ENCODE results near the gene TRIM65. TPM values are rescaled to one million over a fixed set of nuclear protein-coding genes. Genes with fewer than 3 reads are reported as not detected.

Gene TRIM65
- total and polyA plus RNA-seq, 2 of the 13 experiments (the other 11 are each of a cell fraction or from before 2014, with no cell fraction given): 10.3 to 22.4 TPM

DNA sequence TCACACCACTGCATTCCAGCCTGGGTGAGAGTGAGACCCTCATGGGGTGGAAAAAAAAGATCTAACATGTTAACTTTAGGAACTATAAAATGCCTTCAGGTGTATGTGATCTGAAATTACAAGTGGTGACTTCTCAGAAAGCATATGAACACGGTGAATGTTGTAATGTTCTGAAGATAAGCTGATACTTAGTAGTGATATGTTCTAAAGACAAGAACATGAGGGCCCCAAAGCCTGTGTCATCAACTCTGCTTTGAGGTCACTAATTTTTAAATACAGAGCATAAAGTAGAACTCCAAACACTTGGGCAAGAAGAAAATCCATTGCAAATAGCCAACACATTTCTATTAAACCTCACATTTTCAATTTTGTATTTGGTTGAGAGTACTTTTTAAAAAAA, 46.7 kb upstream of the TRIM65 start:
- no peaks in the 10 kb centered on the region for H3K9me3 ChIP-seq (ENCODE audit: low read length)
- TSS peak; percentile 17 for BruUV-seq (replicated peaks)
- peaks cover 17 to 31% of the 10 kb centered on the region in 2 experiments for H3K36me3 ChIP-seq (replicated peaks in 1 of 2; ENCODE audit: control insufficient read depth in 1 of 2, insufficient read depth in 2 of 2, low read length in 2 of 2)
- intact Hi-C loops (cut with micrococcal nuclease; ENCODE audit: unreplicated experiment): loop anchor here (5.0 kb wide), 1 partner anchor 54 kb away; no protein-coding TSS in a partner anchor
- 95% methylated on average over 1 of the region's 1 CpG for WGBS (ENCODE audit: low lambda C conversion rate)
- no peak overlapping the region for H3K27ac ChIP-seq (ENCODE audit: extremely low read length, insufficient read depth, low read length)
- H3K4me3 ChIP-seq (replicated peaks in 1 of 3; ENCODE audit: insufficient read depth in 1 of 3, low read depth in 2 of 3, low read length in 3 of 3): no peak overlapping the region
- ATAC-seq: no peak
- in situ Hi-C loops (cut with HindIII; ENCODE audit: extremely low pct_ligation_motif_present, low pct_unique_long_range_greater_than_20kb): no loop called here
- H3K4me1 ChIP-seq (ENCODE audit: insufficient read depth, low read length): peaks cover 21% of the 10 kb centered on the region
- no peak overlapping the region for H3K4me2 ChIP-seq (ENCODE audit: low read depth, low read length)
- no peak overlapping the region for H2AFZ ChIP-seq (ENCODE audit: low read length)
- H3K27me3 ChIP-seq (ENCODE audit: control insufficient read depth in 1 of 2, insufficient read depth in 2 of 2, low read length in 2 of 2): no peaks in the 10 kb centered on the region; a peak in 1 of 5 replicates
- ChIA-PET CTCF (ENCODE audit: low intra/inter-chr PET ratio, low total read pairs) (no interaction called here), POLR2A (interaction anchor here (0.7 to 2.1 kb wide), 2 partner anchors 38 to 47 kb away, joined by 3 to 4 read pairs; partner anchors contain the start of genes MRPL38 and TRIM65)
- no peak for DNase-seq (ENCODE audit: low spot score)
- no peak for FAIRE-seq
- TF ChIP-seq NR2F1 (CRISPR knock-in tag; IDR thresholded peaks at IDR 0.05) (no peak), SUZ12 (IDR thresholded peaks at IDR 0.05; ENCODE audit: low read depth, low read length) (no peak), ZNF563 (CRISPR knock-in tag; IDR thresholded peaks at IDR 0.05) (no peak), HHEX (CRISPR knock-in tag; IDR thresholded peaks at IDR 0.05) (no peak), ZNF333 (CRISPR knock-in tag; IDR thresholded peaks at IDR 0.05; ENCODE audit: borderline replicate concordance) (no peak), SSRP1 (CRISPR knock-in tag; IDR thresholded peaks at IDR 0.05) (no peak), ZC3H13 (CRISPR knock-in tag; IDR thresholded peaks at IDR 0.05) (no peak), CC2D1A (CRISPR knock-in tag; IDR thresholded peaks at IDR 0.05) (no peak)
- TF ChIP-seq, protein P1, sequence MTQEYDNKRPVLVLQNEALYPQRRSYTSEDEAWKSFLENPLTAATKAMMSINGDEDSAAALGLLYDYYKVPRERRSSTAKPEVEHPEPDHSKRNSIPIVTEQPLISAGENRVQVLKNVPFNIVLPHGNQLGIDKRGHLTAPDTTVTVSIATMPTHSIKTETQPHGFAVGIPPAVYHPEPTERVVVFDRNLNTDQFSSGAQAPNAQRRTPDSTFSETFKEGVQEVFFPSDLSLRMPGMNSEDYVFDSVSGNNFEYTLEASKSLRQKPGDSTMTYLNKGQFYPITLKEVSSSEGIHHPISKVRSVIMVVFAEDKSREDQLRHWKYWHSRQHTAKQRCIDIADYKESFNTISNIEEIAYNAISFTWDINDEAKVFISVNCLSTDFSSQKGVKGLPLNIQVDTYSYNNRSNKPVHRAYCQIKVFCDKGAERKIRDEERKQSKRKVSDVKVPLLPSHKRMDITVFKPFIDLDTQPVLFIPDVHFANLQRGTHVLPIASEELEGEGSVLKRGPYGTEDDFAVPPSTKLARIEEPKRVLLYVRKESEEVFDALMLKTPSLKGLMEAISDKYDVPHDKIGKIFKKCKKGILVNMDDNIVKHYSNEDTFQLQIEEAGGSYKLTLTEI (CRISPR knock-in tag; conservative IDR thresholded peaks at IDR 0.05): no peak
- TF ChIP-seq, protein P2, sequence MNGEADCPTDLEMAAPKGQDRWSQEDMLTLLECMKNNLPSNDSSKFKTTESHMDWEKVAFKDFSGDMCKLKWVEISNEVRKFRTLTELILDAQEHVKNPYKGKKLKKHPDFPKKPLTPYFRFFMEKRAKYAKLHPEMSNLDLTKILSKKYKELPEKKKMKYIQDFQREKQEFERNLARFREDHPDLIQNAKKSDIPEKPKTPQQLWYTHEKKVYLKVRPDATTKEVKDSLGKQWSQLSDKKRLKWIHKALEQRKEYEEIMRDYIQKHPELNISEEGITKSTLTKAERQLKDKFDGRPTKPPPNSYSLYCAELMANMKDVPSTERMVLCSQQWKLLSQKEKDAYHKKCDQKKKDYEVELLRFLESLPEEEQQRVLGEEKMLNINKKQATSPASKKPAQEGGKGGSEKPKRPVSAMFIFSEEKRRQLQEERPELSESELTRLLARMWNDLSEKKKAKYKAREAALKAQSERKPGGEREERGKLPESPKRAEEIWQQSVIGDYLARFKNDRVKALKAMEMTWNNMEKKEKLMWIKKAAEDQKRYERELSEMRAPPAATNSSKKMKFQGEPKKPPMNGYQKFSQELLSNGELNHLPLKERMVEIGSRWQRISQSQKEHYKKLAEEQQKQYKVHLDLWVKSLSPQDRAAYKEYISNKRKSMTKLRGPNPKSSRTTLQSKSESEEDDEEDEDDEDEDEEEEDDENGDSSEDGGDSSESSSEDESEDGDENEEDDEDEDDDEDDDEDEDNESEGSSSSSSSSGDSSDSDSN (CRISPR knock-in tag; IDR thresholded peaks at IDR 0.05): no peak
- TF ChIP-seq, protein P3, sequence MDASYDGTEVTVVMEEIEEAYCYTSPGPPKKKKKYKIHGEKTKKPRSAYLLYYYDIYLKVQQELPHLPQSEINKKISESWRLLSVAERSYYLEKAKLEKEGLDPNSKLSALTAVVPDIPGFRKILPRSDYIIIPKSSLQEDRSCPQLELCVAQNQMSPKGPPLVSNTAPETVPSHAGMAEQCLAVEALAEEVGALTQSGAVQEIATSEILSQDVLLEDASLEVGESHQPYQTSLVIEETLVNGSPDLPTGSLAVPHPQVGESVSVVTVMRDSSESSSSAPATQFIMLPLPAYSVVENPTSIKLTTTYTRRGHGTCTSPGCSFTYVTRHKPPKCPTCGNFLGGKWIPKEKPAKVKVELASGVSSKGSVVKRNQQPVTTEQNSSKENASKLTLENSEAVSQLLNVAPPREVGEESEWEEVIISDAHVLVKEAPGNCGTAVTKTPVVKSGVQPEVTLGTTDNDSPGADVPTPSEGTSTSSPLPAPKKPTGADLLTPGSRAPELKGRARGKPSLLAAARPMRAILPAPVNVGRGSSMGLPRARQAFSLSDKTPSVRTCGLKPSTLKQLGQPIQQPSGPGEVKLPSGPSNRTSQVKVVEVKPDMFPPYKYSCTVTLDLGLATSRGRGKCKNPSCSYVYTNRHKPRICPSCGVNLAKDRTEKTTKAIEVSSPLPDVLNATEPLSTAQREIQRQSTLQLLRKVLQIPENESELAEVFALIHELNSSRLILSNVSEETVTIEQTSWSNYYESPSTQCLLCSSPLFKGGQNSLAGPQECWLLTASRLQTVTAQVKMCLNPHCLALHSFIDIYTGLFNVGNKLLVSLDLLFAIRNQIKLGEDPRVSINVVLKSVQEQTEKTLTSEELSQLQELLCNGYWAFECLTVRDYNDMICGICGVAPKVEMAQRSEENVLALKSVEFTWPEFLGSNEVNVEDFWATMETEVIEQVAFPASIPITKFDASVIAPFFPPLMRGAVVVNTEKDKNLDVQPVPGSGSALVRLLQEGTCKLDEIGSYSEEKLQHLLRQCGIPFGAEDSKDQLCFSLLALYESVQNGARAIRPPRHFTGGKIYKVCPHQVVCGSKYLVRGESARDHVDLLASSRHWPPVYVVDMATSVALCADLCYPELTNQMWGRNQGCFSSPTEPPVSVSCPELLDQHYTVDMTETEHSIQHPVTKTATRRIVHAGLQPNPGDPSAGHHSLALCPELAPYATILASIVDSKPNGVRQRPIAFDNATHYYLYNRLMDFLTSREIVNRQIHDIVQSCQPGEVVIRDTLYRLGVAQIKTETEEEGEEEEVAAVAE (CRISPR knock-in tag; IDR thresholded peaks at IDR 0.05; ENCODE audit: borderline replicate concordance): no peak
- TF ChIP-seq, protein P4, sequence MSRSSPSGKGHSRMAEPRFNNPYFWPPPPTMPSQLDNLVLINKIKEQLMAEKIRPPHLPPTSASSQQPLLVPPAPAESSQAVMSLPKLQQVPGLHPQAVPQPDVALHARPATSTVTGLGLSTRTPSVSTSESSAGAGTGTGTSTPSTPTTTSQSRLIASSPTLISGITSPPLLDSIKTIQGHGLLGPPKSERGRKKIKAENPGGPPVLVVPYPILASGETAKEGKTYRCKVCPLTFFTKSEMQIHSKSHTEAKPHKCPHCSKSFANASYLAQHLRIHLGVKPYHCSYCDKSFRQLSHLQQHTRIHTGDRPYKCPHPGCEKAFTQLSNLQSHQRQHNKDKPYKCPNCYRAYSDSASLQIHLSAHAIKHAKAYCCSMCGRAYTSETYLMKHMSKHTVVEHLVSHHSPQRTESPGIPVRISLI (CRISPR knock-in tag; IDR thresholded peaks at IDR 0.05; ENCODE audit: borderline replicate concordance): no peak
- H3K79me2 ChIP-seq (ENCODE audit: insufficient read depth, low read length): no peaks in the 10 kb centered on the region
- H4K20me1 ChIP-seq (ENCODE audit: insufficient read depth, low read length): no peaks in the 10 kb centered on the region
- H3K9ac ChIP-seq (ENCODE audit: insufficient read depth, low read depth, low read length): no peak overlapping the region

Data from HepG2 (cell line).